ENCODE results near the gene CST8.

DNA sequence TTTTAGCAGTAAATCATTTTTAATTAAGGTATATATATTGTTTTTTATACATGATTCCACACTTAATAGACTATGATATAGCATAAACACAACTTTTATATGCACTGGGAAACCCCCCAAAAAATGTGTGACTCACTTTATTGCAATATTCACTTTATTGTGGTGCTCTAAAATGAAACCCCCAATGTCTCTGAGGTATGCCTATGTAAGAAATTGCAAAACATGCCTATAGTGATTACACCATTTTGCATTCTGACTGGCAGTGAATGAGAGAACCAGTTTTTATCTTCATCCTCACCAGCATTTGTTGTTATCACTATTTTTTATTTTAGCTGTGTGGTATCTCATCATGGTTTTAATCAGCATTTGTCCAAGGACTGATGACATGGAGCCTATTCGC is 29.7 kb upstream of the CST8 start:
- TF ChIP-seq NFIC (IDR thresholded peaks at IDR 0.05; ENCODE audit: borderline replicate concordance) = no peak
- TF ChIP-seq POLR2AphosphoS5 (IDR thresholded peaks at IDR 0.05; ENCODE audit: low read depth, low read length) = no peak
- TF ChIP-seq, protein P1, sequence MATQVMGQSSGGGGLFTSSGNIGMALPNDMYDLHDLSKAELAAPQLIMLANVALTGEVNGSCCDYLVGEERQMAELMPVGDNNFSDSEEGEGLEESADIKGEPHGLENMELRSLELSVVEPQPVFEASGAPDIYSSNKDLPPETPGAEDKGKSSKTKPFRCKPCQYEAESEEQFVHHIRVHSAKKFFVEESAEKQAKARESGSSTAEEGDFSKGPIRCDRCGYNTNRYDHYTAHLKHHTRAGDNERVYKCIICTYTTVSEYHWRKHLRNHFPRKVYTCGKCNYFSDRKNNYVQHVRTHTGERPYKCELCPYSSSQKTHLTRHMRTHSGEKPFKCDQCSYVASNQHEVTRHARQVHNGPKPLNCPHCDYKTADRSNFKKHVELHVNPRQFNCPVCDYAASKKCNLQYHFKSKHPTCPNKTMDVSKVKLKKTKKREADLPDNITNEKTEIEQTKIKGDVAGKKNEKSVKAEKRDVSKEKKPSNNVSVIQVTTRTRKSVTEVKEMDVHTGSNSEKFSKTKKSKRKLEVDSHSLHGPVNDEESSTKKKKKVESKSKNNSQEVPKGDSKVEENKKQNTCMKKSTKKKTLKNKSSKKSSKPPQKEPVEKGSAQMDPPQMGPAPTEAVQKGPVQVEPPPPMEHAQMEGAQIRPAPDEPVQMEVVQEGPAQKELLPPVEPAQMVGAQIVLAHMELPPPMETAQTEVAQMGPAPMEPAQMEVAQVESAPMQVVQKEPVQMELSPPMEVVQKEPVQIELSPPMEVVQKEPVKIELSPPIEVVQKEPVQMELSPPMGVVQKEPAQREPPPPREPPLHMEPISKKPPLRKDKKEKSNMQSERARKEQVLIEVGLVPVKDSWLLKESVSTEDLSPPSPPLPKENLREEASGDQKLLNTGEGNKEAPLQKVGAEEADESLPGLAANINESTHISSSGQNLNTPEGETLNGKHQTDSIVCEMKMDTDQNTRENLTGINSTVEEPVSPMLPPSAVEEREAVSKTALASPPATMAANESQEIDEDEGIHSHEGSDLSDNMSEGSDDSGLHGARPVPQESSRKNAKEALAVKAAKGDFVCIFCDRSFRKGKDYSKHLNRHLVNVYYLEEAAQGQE (IDR thresholded peaks at IDR 0.05; ENCODE audit: low read depth, low read length) = no peak
- TF ChIP-seq, protein P2, sequence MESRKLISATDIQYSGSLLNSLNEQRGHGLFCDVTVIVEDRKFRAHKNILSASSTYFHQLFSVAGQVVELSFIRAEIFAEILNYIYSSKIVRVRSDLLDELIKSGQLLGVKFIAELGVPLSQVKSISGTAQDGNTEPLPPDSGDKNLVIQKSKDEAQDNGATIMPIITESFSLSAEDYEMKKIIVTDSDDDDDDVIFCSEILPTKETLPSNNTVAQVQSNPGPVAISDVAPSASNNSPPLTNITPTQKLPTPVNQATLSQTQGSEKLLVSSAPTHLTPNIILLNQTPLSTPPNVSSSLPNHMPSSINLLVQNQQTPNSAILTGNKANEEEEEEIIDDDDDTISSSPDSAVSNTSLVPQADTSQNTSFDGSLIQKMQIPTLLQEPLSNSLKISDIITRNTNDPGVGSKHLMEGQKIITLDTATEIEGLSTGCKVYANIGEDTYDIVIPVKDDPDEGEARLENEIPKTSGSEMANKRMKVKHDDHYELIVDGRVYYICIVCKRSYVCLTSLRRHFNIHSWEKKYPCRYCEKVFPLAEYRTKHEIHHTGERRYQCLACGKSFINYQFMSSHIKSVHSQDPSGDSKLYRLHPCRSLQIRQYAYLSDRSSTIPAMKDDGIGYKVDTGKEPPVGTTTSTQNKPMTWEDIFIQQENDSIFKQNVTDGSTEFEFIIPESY (IDR thresholded peaks at IDR 0.05; ENCODE audit: borderline replicate concordance, low read depth) = no peak
- TF ChIP-seq, protein P3, sequence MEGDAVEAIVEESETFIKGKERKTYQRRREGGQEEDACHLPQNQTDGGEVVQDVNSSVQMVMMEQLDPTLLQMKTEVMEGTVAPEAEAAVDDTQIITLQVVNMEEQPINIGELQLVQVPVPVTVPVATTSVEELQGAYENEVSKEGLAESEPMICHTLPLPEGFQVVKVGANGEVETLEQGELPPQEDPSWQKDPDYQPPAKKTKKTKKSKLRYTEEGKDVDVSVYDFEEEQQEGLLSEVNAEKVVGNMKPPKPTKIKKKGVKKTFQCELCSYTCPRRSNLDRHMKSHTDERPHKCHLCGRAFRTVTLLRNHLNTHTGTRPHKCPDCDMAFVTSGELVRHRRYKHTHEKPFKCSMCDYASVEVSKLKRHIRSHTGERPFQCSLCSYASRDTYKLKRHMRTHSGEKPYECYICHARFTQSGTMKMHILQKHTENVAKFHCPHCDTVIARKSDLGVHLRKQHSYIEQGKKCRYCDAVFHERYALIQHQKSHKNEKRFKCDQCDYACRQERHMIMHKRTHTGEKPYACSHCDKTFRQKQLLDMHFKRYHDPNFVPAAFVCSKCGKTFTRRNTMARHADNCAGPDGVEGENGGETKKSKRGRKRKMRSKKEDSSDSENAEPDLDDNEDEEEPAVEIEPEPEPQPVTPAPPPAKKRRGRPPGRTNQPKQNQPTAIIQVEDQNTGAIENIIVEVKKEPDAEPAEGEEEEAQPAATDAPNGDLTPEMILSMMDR (IDR thresholded peaks at IDR 0.05) = no peak
- TF ChIP-seq RCOR1 (IDR thresholded peaks at IDR 0.05; ENCODE audit: low read length) = no peak
- no peak for TF ChIP-seq RAD21 (IDR thresholded peaks at IDR 0.05; ENCODE audit: low read length)
- no peak for TF ChIP-seq TAF1 (IDR thresholded peaks at IDR 0.05; ENCODE audit: borderline replicate concordance, low read depth, low read length)
- no peak for TF ChIP-seq GATA2 (CRISPR knock-in tag; IDR thresholded peaks at IDR 0.05)
- TF ChIP-seq EP300 (IDR thresholded peaks at IDR 0.05; ENCODE audit: borderline replicate concordance in 1 of 2, low read depth in 1 of 2, low read length in 1 of 2) = no peak

All from SK-N-SH (cell line).